CD8-positive, alpha-beta memory T cell (primary cell): ENCODE measurements around the gene OR10R2. TPM values are rescaled to one million over a fixed set of nuclear protein-coding genes. Genes with fewer than 3 reads are reported as not detected.

Experiments used
- CTCF ChIA-PET: fragments of 350-600 bp; sonication (Branson Sonifier 250); formaldehyde crosslinking; loops from one replicate; lab custom pipeline; 2021; ENCODE audit warnings: antibody characterized with exemption; lab: Charles Lee
- POLR2A ChIA-PET: fragments of 350-600 bp; sonication (Branson Sonifier 250); formaldehyde crosslinking; loops from one replicate; lab custom pipeline; 2021; ENCODE audit warnings: antibody characterized with exemption; lab: Charles Lee
- DNase-seq, 5 donors: peaks; one replicate each; pipeline versions ENCODE4 v3.0.0 to v3.0.0-alpha.2; 2020 to 2022; ENCODE audit warnings: mixed read lengths in 1 of 5
- H3K27ac ChIP-seq: one replicate; pipeline ENCODE4 v1.7.0; 2013; ENCODE audit warnings: low read depth, mild to moderate bottlenecking, low read length, moderate library complexity
- H3K27me3 ChIP-seq: 2 replicates; pipeline ENCODE4 v1.7.0; 2013; ENCODE audit warnings: low read length, mild to moderate bottlenecking; ENCODE audit not compliant: insufficient read depth, poor library complexity, severe bottlenecking
- H3K36me3 ChIP-seq: 2 replicates; pipeline ENCODE4 v1.7.0; 2013; ENCODE audit warnings: mild to moderate bottlenecking, low read length, moderate library complexity; ENCODE audit not compliant: insufficient read depth
- H3K4me1 ChIP-seq: 2 replicates; pipeline ENCODE4 v1.7.0; 2013; ENCODE audit warnings: mild to moderate bottlenecking, low read length, moderate library complexity; ENCODE audit not compliant: insufficient read depth
- H3K4me3 ChIP-seq: 2 replicates; pipeline ENCODE4 v1.7.0; 2013; ENCODE audit warnings: mild to moderate bottlenecking, low read length
- H3K9me3 ChIP-seq: 2 replicates; pipeline ENCODE4 v1.7.0; 2013; ENCODE audit warnings: mild to moderate bottlenecking, low read length
- H3K27ac Mint-ChIP-seq, 8 donors: one replicate each; pipeline ENCODE4 v1.8.0; 2020 to 2021; ENCODE audit warnings: mixed read lengths in 8 of 8, mild to moderate bottlenecking in 6 of 8, inconsistent platforms in 3 of 8, moderate library complexity in 3 of 8
- H3K27me3 Mint-ChIP-seq, 2 donors: one replicate each; pipeline ENCODE4 v1.8.0; 2020 to 2021; ENCODE audit warnings: mixed read lengths in 2 of 2, mild to moderate bottlenecking in 1 of 2, moderate library complexity in 1 of 2
- H3K36me3 Mint-ChIP-seq, 3 donors: one replicate each; pipeline ENCODE4 v1.8.0; 2020 to 2021; ENCODE audit warnings: mixed read lengths in 3 of 3, inconsistent platforms in 1 of 3, mild to moderate bottlenecking in 1 of 3
- H3K4me1 Mint-ChIP-seq, 3 donors: one replicate each; pipeline ENCODE4 v1.8.0; 2020 to 2021; ENCODE audit warnings: mixed read lengths in 3 of 3, inconsistent platforms in 1 of 3, mild to moderate bottlenecking in 1 of 3
- H3K4me3 Mint-ChIP-seq, 7 donors: one replicate each; pipeline ENCODE4 v1.8.0; 2020 to 2021; ENCODE audit warnings: mixed read lengths in 7 of 7, mild to moderate bottlenecking in 6 of 7, moderate library complexity in 4 of 7, inconsistent platforms in 2 of 7
- H3K9me3 Mint-ChIP-seq, 5 donors: one replicate each; pipeline ENCODE4 v1.8.0; 2020 to 2022; ENCODE audit warnings: mixed read lengths in 5 of 5, mild to moderate bottlenecking in 3 of 5, moderate library complexity in 2 of 5, inconsistent platforms in 1 of 5
- polyA plus RNA-seq: library from polyadenylated mRNA; unstranded; fragments of 300-500 nt; fragmentation: Illumina TruSeq; gene quantifications from one replicate; pipeline ENCODE4 v1.2.3, GENCODE V29; 2021
- total RNA-seq, 2 experiments: library from RNA; stranded (reverse); gene quantifications; one replicate each; pipeline ENCODE4 v1.2.3, GENCODE V29; 2021

Gene OR10R2
- total and polyA plus RNA-seq, 3 experiments from 2014 or later = not detected

DNA sequence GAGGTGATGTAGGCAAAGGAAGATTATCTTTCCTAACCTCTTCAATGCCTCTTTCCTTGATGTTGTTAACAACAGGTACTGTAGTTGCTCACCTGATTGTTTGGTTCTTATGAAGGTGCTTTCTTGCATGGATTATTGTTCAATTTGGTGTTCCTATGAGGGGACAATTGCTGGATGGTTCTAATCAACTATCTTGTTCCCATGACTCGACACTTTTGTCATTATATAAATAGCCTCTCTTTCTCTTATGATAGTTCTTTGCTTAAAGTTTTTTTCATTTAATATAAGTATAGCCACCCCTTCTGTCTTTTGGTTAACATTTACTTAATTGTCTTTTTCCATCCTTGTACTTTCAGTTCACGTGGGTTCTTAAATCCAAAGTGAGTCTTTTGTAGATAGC, 35.5 kb downstream of the OR10R2 start:
- no peaks in the 10 kb centered on the region for H3K9me3 ChIP-seq
- H3K4me3 ChIP-seq = no peak overlapping the region
- Mint-ChIP-seq H3K4me3 (no peak overlapping the region), H3K27me3 (peaks cover 22 to 63% of the 10 kb centered on the region in 2 donors), H3K4me1 (no peaks in the 10 kb centered on the region), H3K9me3 (peaks cover 0 to 5% (median 2%) of the 10 kb centered on the region in 5 donors), H3K27ac (no peak overlapping the region), H3K36me3 (peaks cover 0 to 3% (median 0%) of the 10 kb centered on the region in 3 donors)
- POLR2A ChIA-PET = no interaction called here
- no peaks in the 10 kb centered on the region for H3K27me3 ChIP-seq
- H3K36me3 ChIP-seq = no peaks in the 10 kb centered on the region
- CTCF ChIA-PET = interaction anchor here (0.8 to 1.9 kb wide), 4 partner anchors 8 to 564 kb away, joined by 3 to 8 read pairs (median 4); no protein-coding TSS in a partner anchor
- H3K4me1 ChIP-seq = no peaks in the 10 kb centered on the region
- no peak overlapping the region for H3K27ac ChIP-seq
- DNase-seq = no peak

DNA sequence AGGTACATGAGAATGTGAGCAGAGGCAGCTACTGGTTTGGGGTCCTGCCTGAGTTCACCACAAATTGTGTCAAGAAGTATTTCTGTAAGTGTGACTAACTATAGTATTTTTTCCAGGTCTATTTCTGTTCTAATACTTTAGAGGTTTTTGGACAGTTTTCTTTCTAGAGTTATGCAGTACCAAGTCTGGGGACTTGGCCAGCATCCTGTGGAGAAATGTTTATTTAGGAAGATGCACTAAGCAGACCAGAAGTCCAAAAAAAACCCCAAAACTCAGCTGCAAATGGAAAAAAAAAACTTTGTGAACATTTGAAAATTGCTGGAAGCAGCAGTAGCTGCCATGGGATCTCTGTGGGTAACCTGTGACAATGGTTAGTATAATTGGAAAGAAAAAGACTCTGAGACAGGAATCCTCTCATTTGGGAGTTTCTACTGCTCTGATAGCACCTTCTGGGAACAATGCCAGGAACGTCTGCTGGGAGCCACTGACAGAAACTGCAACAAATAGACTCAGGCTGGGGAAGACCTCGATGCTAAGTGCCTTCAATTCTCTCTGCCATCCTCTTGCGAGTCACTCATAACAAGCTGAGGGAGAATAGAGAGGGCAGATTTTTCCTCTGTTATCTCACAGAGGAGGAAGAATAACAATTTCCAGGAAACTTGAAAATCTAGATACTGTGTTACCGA, 37.6 kb downstream of the OR10R2 start:
- POLR2A ChIA-PET = no interaction called here
- no peak for DNase-seq
- Mint-ChIP-seq H3K27me3 (peaks cover 11 to 45% of the 10 kb centered on the region in 2 donors), H3K4me1 (no peaks in the 10 kb centered on the region), H3K27ac (no peak overlapping the region), H3K4me3 (no peak overlapping the region), H3K36me3 (no peaks in the 10 kb centered on the region), H3K9me3 (peaks cover 0 to 5% (median 2%) of the 10 kb centered on the region in 5 donors)
- Histone ChIP-seq H3K9me3 (no peaks in the 10 kb centered on the region), H3K27ac (no peak overlapping the region), H3K27me3 (no peaks in the 10 kb centered on the region), H3K4me3 (no peak overlapping the region), H3K4me1 (no peaks in the 10 kb centered on the region), H3K36me3 (no peaks in the 10 kb centered on the region)
- CTCF ChIA-PET = no interaction called here

DNA sequence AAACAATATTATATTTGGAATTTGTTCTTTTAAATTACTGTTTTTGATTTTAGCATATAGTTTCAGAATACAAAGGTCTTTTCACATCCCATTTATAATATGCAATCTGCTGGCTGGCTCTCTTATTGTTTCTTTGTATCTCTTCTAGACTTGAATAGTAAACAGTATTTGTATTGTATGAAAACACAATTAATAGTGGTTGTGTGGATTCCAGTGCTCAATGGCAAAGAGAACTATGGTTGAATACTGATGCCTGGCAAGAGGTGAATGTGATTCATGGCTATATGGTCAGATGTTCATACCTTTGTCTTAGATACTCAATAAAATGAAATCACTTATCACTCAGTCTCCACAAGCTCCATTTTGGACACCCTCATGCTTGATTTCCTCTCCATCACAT, 44.9 kb downstream of the OR10R2 start:
- no peaks in the 10 kb centered on the region for H3K36me3 Mint-ChIP-seq
- no peak overlapping the region for H3K27ac Mint-ChIP-seq
- no peaks in the 10 kb centered on the region for H3K36me3 ChIP-seq
- H3K27me3 ChIP-seq = no peaks in the 10 kb centered on the region
- POLR2A ChIA-PET = no interaction called here
- no peak overlapping the region for H3K4me3 ChIP-seq
- peaks cover 0 to 3% (median 0%) of the 10 kb centered on the region in 5 donors for H3K9me3 Mint-ChIP-seq
- DNase-seq = no peak
- H3K4me3 Mint-ChIP-seq = no peak overlapping the region
- H3K9me3 ChIP-seq = no peaks in the 10 kb centered on the region
- no peaks in the 10 kb centered on the region for H3K4me1 ChIP-seq
- no peak overlapping the region for H3K27ac ChIP-seq
- CTCF ChIA-PET = no interaction called here
- no peaks in the 10 kb centered on the region for H3K4me1 Mint-ChIP-seq
- peaks cover 12 to 37% of the 10 kb centered on the region in 2 donors for H3K27me3 Mint-ChIP-seq

DNA sequence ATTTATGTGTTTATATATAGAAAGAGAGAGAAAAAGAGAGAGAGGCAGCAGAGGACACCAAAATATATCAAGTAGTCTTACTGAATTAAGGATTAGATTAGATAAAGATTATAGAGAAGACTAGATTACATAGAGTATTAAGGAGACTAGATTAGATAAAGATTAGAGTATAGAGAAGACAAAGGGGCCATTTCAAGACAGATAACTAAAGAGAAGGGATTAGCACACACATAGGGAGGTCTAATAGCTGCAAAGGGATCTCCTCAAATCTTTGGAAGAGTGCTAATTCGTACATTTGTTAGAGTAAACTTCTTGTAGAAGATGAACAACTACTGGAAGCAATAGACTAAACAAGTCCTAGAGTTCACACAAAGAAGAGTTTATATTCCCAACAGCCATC, 48.0 kb downstream of the OR10R2 start:
- Histone ChIP-seq H3K4me1 (no peaks in the 10 kb centered on the region), H3K4me3 (no peak overlapping the region), H3K9me3 (no peaks in the 10 kb centered on the region), H3K27me3 (no peaks in the 10 kb centered on the region), H3K27ac (no peak overlapping the region), H3K36me3 (no peaks in the 10 kb centered on the region)
- H3K27me3 Mint-ChIP-seq = peaks cover 10 to 53% of the 10 kb centered on the region in 2 donors
- CTCF ChIA-PET = no interaction called here
- H3K9me3 Mint-ChIP-seq = peaks cover 0 to 3% (median 0%) of the 10 kb centered on the region in 5 donors
- no peak for DNase-seq
- POLR2A ChIA-PET = no interaction called here
- no peak overlapping the region for H3K4me3 Mint-ChIP-seq
- H3K27ac Mint-ChIP-seq = no peak overlapping the region
- H3K4me1 Mint-ChIP-seq = no peaks in the 10 kb centered on the region
- no peaks in the 10 kb centered on the region for H3K36me3 Mint-ChIP-seq

DNA sequence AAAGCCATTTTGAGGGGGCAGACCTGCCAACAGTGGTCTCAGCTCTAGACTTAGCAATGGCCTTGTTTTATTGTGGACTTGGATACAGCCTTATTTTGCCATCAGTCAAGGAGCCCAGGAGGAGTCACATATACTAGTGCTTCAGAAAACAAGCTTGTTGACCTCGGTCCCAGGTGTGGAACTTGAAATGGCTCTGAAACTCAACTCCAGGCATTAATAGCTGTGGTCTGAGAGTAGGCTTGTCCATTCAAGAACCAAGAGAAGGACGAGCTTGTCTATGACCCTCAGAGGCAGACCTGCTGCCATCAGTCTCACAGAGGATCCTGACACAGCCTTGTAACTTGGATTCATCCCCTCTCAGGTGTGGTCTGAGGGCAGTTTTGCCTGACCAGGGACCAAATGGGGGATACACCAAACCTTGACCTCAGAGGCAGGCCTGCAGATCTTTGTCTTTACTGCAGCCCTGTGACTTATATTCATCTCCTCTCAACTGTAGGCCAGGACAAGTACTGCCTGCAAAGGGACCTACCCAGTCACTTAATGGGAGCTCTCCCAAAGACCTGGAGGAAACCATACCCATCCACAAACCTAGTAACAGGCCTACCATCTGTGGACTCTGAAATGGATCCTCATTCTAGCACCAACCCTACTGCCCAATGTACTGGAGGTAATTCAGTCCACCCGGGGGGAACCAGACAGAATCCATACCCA, 49.1 kb downstream of the OR10R2 start:
- Mint-ChIP-seq H3K27me3 (peaks cover 10 to 48% of the 10 kb centered on the region in 2 donors), H3K4me1 (no peaks in the 10 kb centered on the region), H3K36me3 (no peaks in the 10 kb centered on the region), H3K9me3 (peaks cover 0 to 3% (median 0%) of the 10 kb centered on the region in 5 donors), H3K27ac (no peak overlapping the region), H3K4me3 (no peak overlapping the region)
- ChIA-PET POLR2A (no interaction called here), CTCF (no interaction called here)
- no peaks in the 10 kb centered on the region for H3K36me3 ChIP-seq
- no peaks in the 10 kb centered on the region for H3K4me1 ChIP-seq
- H3K27ac ChIP-seq = no peak overlapping the region
- no peak for DNase-seq
- H3K27me3 ChIP-seq = no peaks in the 10 kb centered on the region
- no peaks in the 10 kb centered on the region for H3K9me3 ChIP-seq
- H3K4me3 ChIP-seq = no peak overlapping the region

DNA sequence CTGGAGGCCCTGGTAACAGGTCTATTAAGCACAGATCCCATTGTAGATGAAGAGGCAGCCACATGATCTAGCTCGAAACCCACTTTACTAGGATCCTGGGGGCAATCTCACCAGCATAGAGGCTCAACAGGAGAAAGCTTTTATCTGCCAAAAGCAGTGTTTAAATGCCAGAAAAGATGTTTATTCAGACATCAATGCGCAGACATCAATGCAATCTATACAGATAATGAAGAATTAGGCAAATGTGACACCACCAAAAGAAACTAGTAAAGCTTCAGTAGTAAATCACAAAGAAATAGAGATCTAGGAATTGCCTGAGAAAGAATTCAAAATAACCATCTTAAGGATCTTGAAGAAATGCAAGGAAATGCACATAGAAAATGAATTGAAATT, 49.6 kb downstream of the OR10R2 start:
- Mint-ChIP-seq H3K27me3 (peaks cover 10 to 48% of the 10 kb centered on the region in 2 donors), H3K9me3 (peaks cover 0 to 5% (median 0%) of the 10 kb centered on the region in 5 donors)

DNA sequence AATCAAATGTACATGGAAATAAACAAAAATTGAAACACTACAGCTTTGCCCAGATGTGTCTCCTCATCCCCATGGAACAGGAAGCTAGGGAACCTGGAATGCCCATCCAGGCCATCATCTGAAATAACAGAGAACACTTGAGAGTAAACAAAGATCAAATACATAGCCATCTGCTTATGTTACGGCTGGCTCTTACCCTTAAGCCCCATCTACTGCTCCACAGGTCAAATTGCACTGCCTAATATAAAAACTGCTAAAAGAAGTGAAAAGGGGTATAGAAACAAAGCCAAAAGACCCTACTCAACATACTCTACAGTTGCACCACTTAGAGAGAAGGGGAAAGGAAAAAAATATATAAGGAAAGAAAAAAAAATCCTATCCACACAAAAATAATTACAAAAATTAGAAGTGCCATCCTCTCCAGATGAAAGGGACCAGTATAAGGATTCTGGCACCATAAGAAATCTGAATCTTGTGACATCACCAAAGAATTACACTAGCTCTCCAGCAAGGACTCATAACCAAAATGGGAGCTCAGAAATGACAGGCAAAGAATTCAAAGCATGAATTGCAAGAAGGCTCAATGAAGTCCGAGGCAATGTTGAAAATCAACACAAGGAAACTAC, 55.3 kb downstream of the OR10R2 start:
- no peaks in the 10 kb centered on the region for H3K4me1 Mint-ChIP-seq
- POLR2A ChIA-PET = no interaction called here

More for the DNA sequence above, 49.6 kb downstream of the OR10R2 start:
- Histone ChIP-seq H3K4me3 (no peak overlapping the region), H3K27ac (no peak overlapping the region), H3K9me3 (no peaks in the 10 kb centered on the region), H3K27me3 (no peaks in the 10 kb centered on the region), H3K4me1 (no peaks in the 10 kb centered on the region), H3K36me3 (no peaks in the 10 kb centered on the region)
- DNase-seq = no peak
- ChIA-PET POLR2A (no interaction called here), CTCF (no interaction called here)
- H3K4me3 Mint-ChIP-seq = no peak overlapping the region
- H3K4me1 Mint-ChIP-seq = no peaks in the 10 kb centered on the region
- no peaks in the 10 kb centered on the region for H3K36me3 Mint-ChIP-seq
- H3K27ac Mint-ChIP-seq = no peak overlapping the region

More for the DNA sequence above, 55.3 kb downstream of the OR10R2 start:
- Mint-ChIP-seq H3K9me3 (peaks cover 0 to 21% (median 13%) of the 10 kb centered on the region in 5 donors), H3K27me3 (peaks cover 2 to 54% of the 10 kb centered on the region in 2 donors), H3K36me3 (peaks cover 0 to 14% (median 0%) of the 10 kb centered on the region in 3 donors), H3K27ac (no peak overlapping the region), H3K4me3 (no peak overlapping the region)
- H3K27me3 ChIP-seq = peaks cover 4% of the 10 kb centered on the region
- no peaks in the 10 kb centered on the region for H3K36me3 ChIP-seq
- H3K4me1 ChIP-seq = no peaks in the 10 kb centered on the region
- no peak overlapping the region for H3K4me3 ChIP-seq
- no peaks in the 10 kb centered on the region for H3K9me3 ChIP-seq
- DNase-seq = no peak
- H3K27ac ChIP-seq = no peak overlapping the region
- CTCF ChIA-PET = interaction anchor here (1.2 kb wide), 1 partner anchor 323 kb away, joined by 4 read pairs; no protein-coding TSS in a partner anchor
